Measurements from ENCODE around the gene PPP1R9B.

GRCh38 chr17:50199211-50199802, 48.8 kb upstream of the PPP1R9B start:
- no peak for TF ChIP-seq CTCF (conservative IDR thresholded peaks at IDR 0.05)
- TF ChIP-seq ZFX (IDR thresholded peaks at IDR 0.05): no peak

Data from C4-2B (cell line).